Activated naive CD4-positive, alpha-beta T cell treated with Interleukin-2 at 50 U/mL for 16 hours (primary cell): ENCODE results near the gene ATXN1.
A peak's percentile ranks its signal among the peaks of the same experiment; 100 is the strongest.
"Not testable (repeated sequence)": the region's sequence is repeated elsewhere in the genome, so short reads cannot be mapped to it uniquely, and the experiment has no call there.

Source experiments
- DNase-seq: peaks from one replicate; pipeline ENCODE4 v3.0.0-alpha.2; 2020

ATXN1 gene

GRCh38 chr6:16470502-16471221, 290.6 kb downstream of the ATXN1 start:
- DNase-seq: no peak

- DNase-seq: no peak
These were observed 292.2 kb downstream of the ATXN1 start for GRCh38 chr6:16468991-16469615.

- DNase-seq: no peak
These were observed 294.3 kb downstream of the ATXN1 start for GRCh38 chr6:16466800-16467553.

- no peak for DNase-seq
These were observed 297.2 kb downstream of the ATXN1 start for GRCh38 chr6:16464045-16464444.

GRCh38 chr6:16463246-16463645, 298.0 kb downstream of the ATXN1 start:
- DNase-seq: not testable (repeated sequence)

- DNase-seq: no peak
These were observed 299.8 kb downstream of the ATXN1 start for GRCh38 chr6:16461491-16461890.

GRCh38 chr6:16459472-16459871, 301.8 kb downstream of the ATXN1 start:
- not testable (repeated sequence) for DNase-seq

GRCh38 chr6:16452348-16452747, 308.9 kb downstream of the ATXN1 start:
- no peak for DNase-seq

- no peak for DNase-seq
These were observed 310.4 kb downstream of the ATXN1 start for GRCh38 chr6:16450821-16451220.

- no peak for DNase-seq
These were observed 311.0 kb downstream of the ATXN1 start for GRCh38 chr6:16450285-16450684.

- DNase-seq: no peak
These were observed 315.0 kb downstream of the ATXN1 start for GRCh38 chr6:16446273-16446672.

- no peak for DNase-seq
These were observed 319.2 kb downstream of the ATXN1 start for GRCh38 chr6:16442031-16442430.

- DNase-seq: no peak
These were observed 320.0 kb downstream of the ATXN1 start for GRCh38 chr6:16441262-16441661.

- DNase-seq: no peak
These were observed 320.5 kb downstream of the ATXN1 start for GRCh38 chr6:16440636-16441212.

GRCh38 chr6:16438718-16439591, 322.3 kb downstream of the ATXN1 start:
- peak; percentile 32 for DNase-seq

GRCh38 chr6:16437984-16438383, 323.3 kb downstream of the ATXN1 start:
- DNase-seq: peak; percentile 55

GRCh38 chr6:16437095-16437494, 324.2 kb downstream of the ATXN1 start:
- peak; percentile 63 for DNase-seq

- DNase-seq: peak; percentile 58
These were observed 324.7 kb downstream of the ATXN1 start for GRCh38 chr6:16436550-16436949.

- no peak for DNase-seq
These were observed 326.4 kb downstream of the ATXN1 start for GRCh38 chr6:16434885-16435284.

- no peak for DNase-seq
These were observed 327.8 kb downstream of the ATXN1 start for GRCh38 chr6:16433338-16433890.

GRCh38 chr6:16432075-16433032, 328.9 kb downstream of the ATXN1 start:
- no peak for DNase-seq
